Endodermal cell (in vitro differentiated cells): ENCODE measurements around the gene HEMGN. TPM values are rescaled to one million over a fixed set of nuclear protein-coding genes. Genes with fewer than 3 reads are reported as not detected.

Experiments used
- DNase-seq: peaks from one replicate; pipeline ENCODE4 v3.0.0-alpha.2; 2017
- H3K27ac ChIP-seq: 2 replicates; pipeline ENCODE4 v1.5.1; 2013; ENCODE audit warnings: mild to moderate bottlenecking, low read depth, low read length, moderate library complexity
- H3K27me3 ChIP-seq: 2 replicates; pipeline ENCODE4 v1.6.1; 2013; ENCODE audit warnings: mild to moderate bottlenecking, low read length, moderate library complexity; ENCODE audit not compliant: insufficient read depth, control insufficient read depth, poor library complexity, severe bottlenecking
- H3K36me3 ChIP-seq: 2 replicates; pipeline ENCODE4 v1.7.0; 2013; ENCODE audit warnings: mild to moderate bottlenecking, low read length, moderate library complexity; ENCODE audit not compliant: control insufficient read depth, insufficient read depth
- H3K4me1 ChIP-seq: one replicate; pipeline ENCODE4 v1.7.0; 2013; ENCODE audit warnings: low read length; ENCODE audit not compliant: control insufficient read depth, insufficient read depth
- H3K4me3 ChIP-seq: 2 replicates; pipeline ENCODE4 v1.5.1; 2013; ENCODE audit warnings: mild to moderate bottlenecking, low read length, moderate library complexity
- H3K9ac ChIP-seq: 2 replicates; pipeline ENCODE4 v1.6.1; 2013; ENCODE audit warnings: mild to moderate bottlenecking, low read length, moderate library complexity; ENCODE audit not compliant: poor library complexity, severe bottlenecking; ENCODE audit errors: extremely low read depth
- H3K9me3 ChIP-seq: 2 replicates; pipeline ENCODE4 v1.6.1; 2013; ENCODE audit warnings: mild to moderate bottlenecking, low read length, moderate library complexity; ENCODE audit not compliant: control insufficient read depth
- H3K27ac Mint-ChIP-seq: 2 replicates; pipeline ENCODE4 v1.8.0; 2020; ENCODE audit warnings: mixed read lengths
- H3K27me3 Mint-ChIP-seq: 2 replicates; pipeline ENCODE4 v1.8.0; 2021; ENCODE audit warnings: mild to moderate bottlenecking, mixed read lengths; ENCODE audit not compliant: insufficient read depth
- H3K36me3 Mint-ChIP-seq: 2 replicates; pipeline ENCODE4 v1.8.0; 2020; ENCODE audit warnings: low read depth, mixed read lengths
- H3K4me1 Mint-ChIP-seq: 2 replicates; pipeline ENCODE4 v1.8.0; 2020; ENCODE audit warnings: mixed read lengths
- H3K4me3 Mint-ChIP-seq: 2 replicates; pipeline ENCODE4 v1.8.0; 2020; ENCODE audit warnings: mild to moderate bottlenecking, moderate library complexity, mixed read lengths
- H3K9me3 Mint-ChIP-seq: 2 replicates; pipeline ENCODE4 v1.8.0; 2020; ENCODE audit warnings: mild to moderate bottlenecking, mixed read lengths
- CTCF ChIP-seq: fragments of 200-600 bp; sonication (generic); conservative IDR thresholded peaks from 2 replicates; pipeline ENCODE4 v1.5.0; 2021; ENCODE audit warnings: antibody characterized with exemption, mild to moderate bottlenecking
- WGBS, 2 experiments: methylation state at CpG; one replicate each; pipeline versions ENCODE4 v1.1.5 to v1.1.7; 2013; ENCODE audit warnings: missing lambda C conversion rate in 2 of 2, mixed read lengths in 1 of 2; ENCODE audit not compliant: insufficient coverage in 1 of 2, insufficient read length in 1 of 2; 5-methylcytosine and 5-hydroxymethylcytosine counted together
- total RNA-seq, 2 donors: library from RNA; stranded (reverse); fragmentation: NEBNext Ultra II Directional in 1 of 2; extraction: Animal tissue kit (Norgen Biotek cat#: 25700) in 1 of 2; gene quantifications; 2 replicates in 1 of 2; 3 replicates in 1 of 2; pipeline ENCODE4 v1.2.1, GENCODE V29; 2021

The HEMGN gene
- total RNA-seq, 2 donors from 2014 or later = not detected

GRCh38 chr9:97900738-97901565 lies 37.0 kb downstream of the HEMGN start:
- DNase-seq = peak; percentile 49
- WGBS, 2 experiments = 61 to 66% methylated on average over 3 to 5 of the region's 5 CpGs

GRCh38 chr9:97900103-97900737 lies 37.8 kb downstream of the HEMGN start:
- no peaks in the 10 kb centered on the region for H3K9me3 ChIP-seq
- H3K36me3 ChIP-seq = no peaks in the 10 kb centered on the region
- H3K4me3 ChIP-seq = no peak overlapping the region
- Mint-ChIP-seq H3K36me3 (peaks cover 10% of the 10 kb centered on the region), H3K27me3 (peaks cover 6% of the 10 kb centered on the region), H3K4me1 (no peaks in the 10 kb centered on the region), H3K4me3 (no peak overlapping the region), H3K27ac (no peak overlapping the region), H3K9me3 (no peaks in the 10 kb centered on the region)
- no peak overlapping the region for H3K9ac ChIP-seq
- DNase-seq = no peak
- H3K27ac ChIP-seq = no peak overlapping the region
- TF ChIP-seq CTCF = no peak
- no peaks in the 10 kb centered on the region for H3K27me3 ChIP-seq
- no peaks in the 10 kb centered on the region for H3K4me1 ChIP-seq
- 89 to 91% methylated on average over 7 to 9 of the region's 9 CpGs for WGBS, 2 experiments

More at GRCh38 chr9:97900738-97901565, 37.0 kb downstream of the HEMGN start:
- Mint-ChIP-seq H3K27ac (no peak overlapping the region), H3K27me3 (no peaks in the 10 kb centered on the region), H3K9me3 (no peaks in the 10 kb centered on the region), H3K36me3 (peaks cover 10% of the 10 kb centered on the region), H3K4me3 (no peak overlapping the region), H3K4me1 (no peaks in the 10 kb centered on the region)
- Histone ChIP-seq H3K36me3 (no peaks in the 10 kb centered on the region), H3K9ac (no peak overlapping the region), H3K9me3 (no peaks in the 10 kb centered on the region), H3K4me1 (no peaks in the 10 kb centered on the region), H3K27ac (no peak overlapping the region), H3K27me3 (no peaks in the 10 kb centered on the region), H3K4me3 (no peak overlapping the region)
- TF ChIP-seq CTCF = peak; percentile 86

- Histone ChIP-seq H3K27ac (no peak overlapping the region), H3K27me3 (peaks cover 15% of the 10 kb centered on the region), H3K9me3 (peaks cover 4% of the 10 kb centered on the region), H3K4me1 (no peaks in the 10 kb centered on the region), H3K9ac (no peak overlapping the region), H3K4me3 (no peak overlapping the region), H3K36me3 (no peaks in the 10 kb centered on the region)
- WGBS, 2 experiments = 68 to 74% methylated on average over 4 to 6 of the region's 6 CpGs
- H3K4me3 Mint-ChIP-seq = no peak overlapping the region
- H3K4me1 Mint-ChIP-seq = no peaks in the 10 kb centered on the region
- H3K27ac Mint-ChIP-seq = no peak overlapping the region
- H3K27me3 Mint-ChIP-seq = peaks cover 44% of the 10 kb centered on the region
- peaks cover 6% of the 10 kb centered on the region for H3K9me3 Mint-ChIP-seq
- DNase-seq = peak; percentile 87
- TF ChIP-seq CTCF = peak; percentile 65
- H3K36me3 Mint-ChIP-seq = no peaks in the 10 kb centered on the region
Observed at GRCh38 chr9:97895695-97896332, 42.2 kb downstream of the HEMGN start.
